ENCODE measurements around the gene KLHL2.

Gene KLHL2

GRCh38 chr4:165326831-165327210 lies 119.5 kb downstream of the KLHL2 start:
- in situ Hi-C loops (cut with MboI; ENCODE audit: low sequenced_read_pairs) = loop anchor here (25.0 kb wide), 1 partner anchor 190 kb away; no protein-coding TSS in a partner anchor

- in situ Hi-C loops (cut with MboI; ENCODE audit: low sequenced_read_pairs) = loop anchor here (25.0 kb wide), 1 partner anchor 190 kb away; no protein-coding TSS in a partner anchor
Observed at GRCh38 chr4:165327211-165328100, 120.1 kb downstream of the KLHL2 start, which contains the start of gene MSMO1. MSMO1 (plus strand) TSS chr4:165327669; CDS start chr4:165333371, 5,702 bp downstream.

GRCh38 chr4:165328101-165328425 lies 120.7 kb downstream of the KLHL2 start:
- in situ Hi-C loops (cut with MboI; ENCODE audit: low sequenced_read_pairs) = loop anchor here (25.0 kb wide), 1 partner anchor 191 kb away; no protein-coding TSS in a partner anchor

GRCh38 chr4:165328708-165329107 lies 121.3 kb downstream of the KLHL2 start:
- in situ Hi-C loops (cut with MboI; ENCODE audit: low sequenced_read_pairs) = loop anchor here (25.0 kb wide), 1 partner anchor 191 kb away; no protein-coding TSS in a partner anchor

GRCh38 chr4:165330071-165330470 lies 122.7 kb downstream of the KLHL2 start:
- in situ Hi-C loops (cut with MboI; ENCODE audit: low sequenced_read_pairs) = loop anchor here (25.0 kb wide), 1 partner anchor 193 kb away; no protein-coding TSS in a partner anchor

GRCh38 chr4:165330666-165331065 lies 123.3 kb downstream of the KLHL2 start:
- in situ Hi-C loops (cut with MboI; ENCODE audit: low sequenced_read_pairs) = loop anchor here (25.0 kb wide), 1 partner anchor 193 kb away; no protein-coding TSS in a partner anchor

GRCh38 chr4:165331359-165331758 lies 124.0 kb downstream of the KLHL2 start:
- in situ Hi-C loops (cut with MboI; ENCODE audit: low sequenced_read_pairs) = loop anchor here (25.0 kb wide), 1 partner anchor 194 kb away; no protein-coding TSS in a partner anchor

DNA sequence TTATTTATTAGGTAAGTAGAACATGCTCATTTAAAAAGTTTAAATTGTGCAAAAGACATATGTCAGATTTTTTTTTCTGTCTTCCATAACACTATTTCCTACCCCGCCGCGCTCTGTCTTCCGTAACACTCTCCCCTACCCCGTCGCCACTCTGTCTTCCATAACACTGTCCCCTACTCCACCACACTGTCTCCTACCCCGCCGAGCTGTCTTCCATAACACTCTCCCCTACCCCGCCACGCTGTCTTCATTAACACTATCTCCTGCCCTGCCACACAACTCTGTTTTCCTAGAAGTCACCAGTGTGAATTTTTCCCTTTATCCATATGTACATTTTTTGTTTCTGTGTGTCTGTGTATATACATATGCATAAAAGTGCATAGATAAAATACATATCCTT lies 124.5 kb downstream of the KLHL2 start:
- in situ Hi-C loops (cut with MboI; ENCODE audit: low sequenced_read_pairs) = loop anchor here (25.0 kb wide), 1 partner anchor 195 kb away; no protein-coding TSS in a partner anchor

GRCh38 chr4:165332502-165332901 lies 125.1 kb downstream of the KLHL2 start:
- in situ Hi-C loops (cut with MboI; ENCODE audit: low sequenced_read_pairs) = loop anchor here (25.0 kb wide), 1 partner anchor 195 kb away; no protein-coding TSS in a partner anchor

- in situ Hi-C loops (cut with MboI; ENCODE audit: low sequenced_read_pairs) = loop anchor here (25.0 kb wide), 1 partner anchor 198 kb away; no protein-coding TSS in a partner anchor
Observed at GRCh38 chr4:165335163-165335703, 127.9 kb downstream of the KLHL2 start.

- in situ Hi-C loops (cut with MboI; ENCODE audit: low sequenced_read_pairs) = loop anchor here (25.0 kb wide), 1 partner anchor 199 kb away; no protein-coding TSS in a partner anchor
Observed at GRCh38 chr4:165336743-165337142, 129.4 kb downstream of the KLHL2 start.

DNA sequence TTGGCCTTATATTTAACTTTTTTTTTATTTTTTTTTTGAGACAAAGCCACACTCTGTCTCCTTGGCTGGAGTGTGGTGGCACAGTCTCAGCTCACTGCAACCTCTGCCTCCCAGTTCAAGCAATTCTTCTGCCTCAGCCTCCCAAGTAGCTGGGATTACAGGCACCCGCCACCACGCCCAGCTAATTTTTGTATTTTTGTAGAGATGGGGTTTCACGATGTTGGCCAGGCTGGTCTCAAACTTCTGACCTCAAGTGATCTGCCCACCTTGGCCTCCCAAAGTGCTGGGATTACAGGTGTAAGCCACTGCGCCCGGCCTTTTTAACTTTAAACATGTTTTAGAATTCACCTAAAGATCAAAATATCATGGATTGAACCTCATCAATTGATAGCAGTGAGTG lies 135.0 kb downstream of the KLHL2 start:
- in situ Hi-C loops (cut with MboI; ENCODE audit: low sequenced_read_pairs) = loop anchor here (25.0 kb wide), 1 partner anchor 205 kb away; no protein-coding TSS in a partner anchor

GRCh38 chr4:165343353-165344191 lies 136.2 kb downstream of the KLHL2 start:
- in situ Hi-C loops (cut with MboI; ENCODE audit: low sequenced_read_pairs) = loop anchor here (25.0 kb wide), 1 partner anchor 206 kb away; no protein-coding TSS in a partner anchor

DNA sequence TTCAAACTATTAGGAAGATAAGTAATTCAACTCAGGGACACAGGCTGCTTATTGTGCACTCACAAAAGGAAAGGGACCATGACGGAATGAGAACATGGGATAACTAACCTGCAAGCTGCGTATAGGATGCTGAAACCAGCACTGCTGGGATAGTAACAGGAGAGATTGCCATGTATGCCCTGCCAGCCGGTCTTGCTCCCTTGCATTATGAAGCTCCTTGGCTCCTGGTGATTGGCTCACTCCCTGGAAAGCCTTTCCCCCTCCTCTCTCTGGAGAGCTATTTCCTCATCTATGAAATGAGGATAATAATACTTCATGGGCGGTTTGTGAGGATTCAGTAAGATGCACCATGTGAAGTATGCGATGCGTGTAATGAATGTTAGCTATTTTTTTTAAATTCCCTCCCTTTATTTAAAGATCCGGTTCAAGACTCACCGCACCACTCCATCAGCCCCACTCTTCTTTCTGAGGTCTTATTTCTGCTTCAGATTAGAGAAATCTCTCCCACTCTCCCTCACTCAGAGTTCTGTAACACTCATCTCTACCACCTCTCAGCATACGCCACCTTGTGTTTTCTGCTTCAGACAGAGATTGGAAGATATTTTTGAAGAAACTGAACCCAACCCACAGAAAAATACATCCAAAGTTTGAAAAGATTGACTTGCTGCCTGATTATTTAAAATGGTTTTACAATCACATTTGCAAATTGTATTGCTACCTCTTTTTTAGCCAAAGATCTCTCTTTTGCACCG lies 138.5 kb downstream of the KLHL2 start:
- in situ Hi-C loops (cut with MboI; ENCODE audit: low sequenced_read_pairs) = loop anchor here (25.0 kb wide), 1 partner anchor 209 kb away; no protein-coding TSS in a partner anchor

DNA sequence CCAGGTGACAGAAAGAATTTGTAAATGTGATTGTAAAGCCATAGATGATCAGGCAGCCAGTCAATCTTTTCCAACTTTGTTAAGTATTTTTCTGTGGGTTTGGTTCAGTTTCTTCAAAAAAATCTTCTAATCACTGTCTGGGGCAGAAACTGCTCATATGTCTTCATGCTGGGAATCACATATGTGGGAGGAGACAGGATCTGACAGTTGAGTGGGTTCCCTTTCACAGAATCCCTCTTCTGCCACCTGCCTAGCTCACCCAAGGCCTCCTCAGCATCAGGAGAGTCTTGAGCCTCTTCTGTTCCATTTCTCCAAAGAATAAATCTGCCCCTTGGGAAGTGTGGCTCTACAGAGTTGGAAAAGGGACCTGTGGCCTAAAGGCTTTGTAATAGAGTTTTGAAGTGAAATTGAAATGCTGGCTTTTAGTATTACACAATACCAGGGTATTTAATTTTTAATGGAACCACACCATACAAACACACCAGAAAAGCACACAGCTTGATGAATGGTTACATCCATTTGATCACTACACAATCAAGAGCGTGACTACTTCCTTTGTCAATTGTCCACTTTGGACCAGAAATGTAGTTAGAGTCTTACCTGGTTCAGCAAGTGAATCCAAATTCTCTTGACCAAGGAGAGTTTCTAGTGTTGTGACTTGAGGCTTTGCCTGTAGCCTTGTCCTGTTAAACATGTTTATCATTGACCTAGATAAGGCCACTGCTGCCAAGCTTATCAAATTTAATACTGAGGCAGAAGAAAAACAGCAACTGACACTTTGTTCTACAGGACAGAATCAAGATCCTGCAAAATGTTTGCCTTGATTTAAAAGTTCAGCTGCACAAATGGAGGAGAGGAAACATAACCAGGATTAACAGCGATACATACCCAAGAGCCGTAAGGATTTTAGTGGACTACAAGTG lies 140.5 kb downstream of the KLHL2 start:
- in situ Hi-C loops (cut with MboI; ENCODE audit: low sequenced_read_pairs) = loop anchor here (25.0 kb wide), 1 partner anchor 211 kb away; no protein-coding TSS in a partner anchor

- in situ Hi-C loops (cut with MboI; ENCODE audit: low sequenced_read_pairs) = no loop called here
Observed at GRCh38 chr4:165351359-165352130, 144.2 kb downstream of the KLHL2 start.

DNA sequence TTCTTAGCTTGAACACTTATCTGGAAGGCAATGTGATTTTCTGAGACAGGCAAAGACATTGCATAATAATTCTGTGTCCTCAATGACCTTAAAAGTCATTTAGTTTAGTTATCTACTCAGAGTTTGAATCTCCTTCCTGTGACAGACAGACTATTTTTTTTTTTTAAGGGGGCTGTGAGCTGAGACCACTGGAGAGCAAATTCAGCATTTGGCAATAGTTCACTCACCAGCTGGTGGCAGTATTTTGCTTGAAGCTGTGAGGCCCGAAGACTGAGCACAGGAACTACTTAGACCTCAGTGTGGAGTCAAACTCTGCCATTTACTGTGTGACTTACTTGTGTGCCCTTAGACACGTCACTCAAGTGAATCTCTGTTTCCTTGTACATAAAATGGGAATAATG lies 148.5 kb downstream of the KLHL2 start:
- in situ Hi-C loops (cut with MboI; ENCODE audit: low sequenced_read_pairs) = no loop called here

DNA sequence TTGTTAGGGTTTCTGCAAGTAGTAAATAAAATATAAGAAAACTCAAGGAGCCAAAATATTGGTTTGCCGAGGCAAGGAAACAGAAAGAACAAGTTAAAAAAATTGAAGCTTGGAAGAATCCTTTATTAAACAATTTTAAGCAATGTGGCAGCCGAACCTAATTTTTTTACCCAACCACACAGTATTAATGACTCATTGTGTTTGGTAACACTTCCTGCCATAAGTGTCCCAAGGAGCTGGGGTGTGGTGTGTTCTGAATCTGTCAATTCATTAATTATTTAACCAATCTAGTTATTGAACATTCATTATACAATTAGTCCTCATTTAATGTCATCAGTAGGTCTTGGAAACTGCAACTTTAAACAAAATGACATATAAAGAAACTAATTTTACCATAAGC lies 152.1 kb downstream of the KLHL2 start:
- in situ Hi-C loops (cut with MboI; ENCODE audit: low sequenced_read_pairs) = no loop called here

Data from HL-60/S4 treated with phorbol 12-myristate 13-acetate at 8.2 ng/mL for 4 days and 3 days (cell line).